ENCODE data around the gene RNF130.
"Not testable (repeated sequence)": the region's sequence is repeated elsewhere in the genome, so short reads cannot be mapped to it uniquely, and the experiment has no call there.

The RNF130 gene

DNA sequence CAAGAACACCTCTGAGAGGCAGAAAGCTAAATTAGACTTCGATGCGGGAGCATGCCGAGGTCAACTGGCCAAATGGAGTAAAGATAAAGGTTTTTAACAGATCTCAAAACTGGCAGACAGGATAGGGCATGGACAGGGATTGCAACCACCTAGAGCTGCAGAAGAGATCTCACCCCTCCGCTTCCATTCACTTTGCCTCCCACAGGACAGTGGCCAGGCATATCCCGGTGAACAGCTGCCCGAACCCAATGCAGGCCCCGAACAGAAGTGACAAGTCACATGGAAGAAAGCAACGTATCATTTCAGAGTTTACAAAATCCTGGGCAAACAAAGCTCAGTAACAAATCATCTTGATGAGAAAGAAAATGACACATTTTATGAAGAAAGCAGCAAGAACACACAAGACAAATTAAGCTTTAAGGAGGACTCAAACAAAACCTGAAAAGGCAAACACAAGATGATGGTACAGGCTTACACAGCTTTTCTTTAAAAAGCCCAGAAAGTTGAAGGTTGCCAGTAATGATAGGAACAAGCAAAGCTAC lies 18.4 kb downstream of the RNF130 start:
- DNase-seq: no peak

DNA sequence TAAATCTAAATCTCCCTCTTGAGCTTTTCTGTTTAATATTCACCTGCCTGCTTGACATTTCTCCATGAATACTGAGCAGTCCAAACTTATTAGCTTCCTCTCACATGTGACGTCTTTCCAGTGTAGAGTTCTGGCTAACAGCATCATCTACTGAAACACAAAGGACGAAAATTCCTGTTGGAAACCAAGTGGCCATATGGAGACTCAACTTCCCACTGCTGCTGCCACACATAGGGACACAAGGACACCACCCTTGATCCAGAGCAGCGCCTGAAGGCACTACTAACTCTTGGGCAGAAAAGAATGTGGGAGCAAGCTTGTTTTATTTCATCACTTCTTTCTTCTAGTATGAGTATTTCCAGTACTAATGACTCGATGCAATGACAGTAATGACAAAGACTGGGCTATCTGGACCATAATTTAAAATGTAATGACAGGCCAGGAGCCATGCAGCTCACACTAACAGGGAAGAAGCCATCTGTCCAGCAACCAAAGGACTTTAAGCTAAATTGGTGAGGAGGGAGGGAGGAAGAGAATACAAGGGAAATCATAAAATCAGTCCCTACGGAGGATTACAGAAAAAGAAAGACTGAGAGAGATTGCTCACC lies 19.2 kb downstream of the RNF130 start:
- no peak for DNase-seq

- no peak for DNase-seq
Measured at GRCh38 chr5:180050121-180050940, 21.2 kb downstream of the RNF130 start.

GRCh38 chr5:180049185-180049548 lies 22.4 kb downstream of the RNF130 start:
- DNase-seq: no peak

GRCh38 chr5:180047667-180048066 lies 23.9 kb downstream of the RNF130 start:
- no peak for DNase-seq

- no peak for DNase-seq
Measured at GRCh38 chr5:180046656-180047055, 24.9 kb downstream of the RNF130 start.

DNA sequence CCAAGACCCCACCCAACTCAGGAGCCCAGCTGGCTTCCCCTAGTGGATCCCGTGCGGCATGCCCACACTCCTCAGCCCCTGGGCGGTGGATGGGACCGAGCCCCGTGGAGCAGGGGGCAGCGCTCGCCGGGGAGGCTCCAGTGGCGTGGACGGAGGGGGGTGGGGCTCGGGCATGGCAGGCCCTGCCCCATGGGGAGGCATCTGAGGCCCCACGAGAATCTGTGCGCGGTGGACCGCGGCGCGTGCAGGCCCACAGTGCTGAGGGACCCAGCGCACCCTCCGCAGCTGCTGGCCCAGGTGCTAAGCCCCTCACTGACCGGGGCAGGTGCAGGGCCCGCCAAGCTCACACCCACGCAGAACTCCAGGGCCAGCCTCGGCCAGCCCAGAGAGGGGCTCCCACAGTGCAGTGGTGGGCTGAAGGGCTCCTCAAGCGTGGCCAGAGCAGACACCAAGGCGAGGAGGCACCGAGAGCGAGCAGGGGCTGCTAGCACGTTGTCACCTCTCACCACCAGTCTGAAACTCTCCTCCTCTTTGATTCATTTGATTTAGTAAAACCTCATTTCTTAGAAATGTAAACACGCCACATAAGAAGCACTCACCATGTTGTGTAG lies 25.6 kb downstream of the RNF130 start:
- no peak for DNase-seq

- no peak for DNase-seq
Measured at GRCh38 chr5:180043377-180043776, 28.2 kb downstream of the RNF130 start.

GRCh38 chr5:180041301-180042274 lies 30.0 kb downstream of the RNF130 start:
- DNase-seq: no peak

GRCh38 chr5:180040287-180041214 lies 31.0 kb downstream of the RNF130 start:
- no peak for DNase-seq

GRCh38 chr5:180035206-180035931 lies 36.2 kb downstream of the RNF130 start:
- DNase-seq: no peak

GRCh38 chr5:180034564-180034963 lies 37.0 kb downstream of the RNF130 start:
- no peak for DNase-seq

- DNase-seq: no peak
Measured at GRCh38 chr5:180027459-180028089, 44.0 kb downstream of the RNF130 start.

- DNase-seq: no peak
Measured at GRCh38 chr5:180026734-180027458, 44.7 kb downstream of the RNF130 start.

DNA sequence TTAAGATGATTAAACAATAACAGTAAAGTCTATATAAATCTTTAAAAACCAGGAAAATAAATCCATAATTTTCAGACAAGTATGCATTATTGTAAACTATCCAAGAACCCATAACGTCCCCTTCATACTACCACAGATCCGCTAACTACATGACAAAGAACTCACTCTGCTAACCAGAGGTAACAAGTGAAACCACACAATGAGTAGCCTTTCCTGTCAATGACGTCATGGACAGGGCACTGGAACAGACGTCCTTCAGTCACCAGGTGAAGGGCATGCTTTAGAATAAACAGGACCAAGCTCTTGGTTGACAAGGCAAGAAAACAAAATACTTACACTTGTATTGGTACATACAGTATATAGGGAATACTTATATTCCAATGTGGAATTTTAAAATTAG lies 45.2 kb downstream of the RNF130 start:
- peak; percentile 73 for DNase-seq

DNA sequence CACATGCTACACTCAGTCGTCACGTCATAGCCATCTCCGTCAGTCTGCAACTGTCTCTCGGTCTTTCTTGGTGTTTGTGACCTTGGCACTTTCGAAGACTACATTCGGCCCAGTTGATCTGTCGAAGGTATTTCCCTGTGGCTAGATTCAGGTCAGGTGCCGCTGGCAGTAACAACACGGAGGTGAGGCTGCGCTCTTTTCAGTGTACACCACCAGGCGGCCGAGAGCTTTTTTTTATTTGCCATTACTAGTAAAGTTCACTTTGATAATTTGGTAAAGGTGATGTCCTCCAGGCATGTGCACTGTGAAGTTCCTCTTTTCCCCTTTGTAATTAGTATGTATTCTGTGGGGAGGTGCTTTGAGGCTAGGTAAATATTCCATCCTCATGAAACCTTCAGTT lies 49.7 kb downstream of the RNF130 start:
- DNase-seq: no peak

DNA sequence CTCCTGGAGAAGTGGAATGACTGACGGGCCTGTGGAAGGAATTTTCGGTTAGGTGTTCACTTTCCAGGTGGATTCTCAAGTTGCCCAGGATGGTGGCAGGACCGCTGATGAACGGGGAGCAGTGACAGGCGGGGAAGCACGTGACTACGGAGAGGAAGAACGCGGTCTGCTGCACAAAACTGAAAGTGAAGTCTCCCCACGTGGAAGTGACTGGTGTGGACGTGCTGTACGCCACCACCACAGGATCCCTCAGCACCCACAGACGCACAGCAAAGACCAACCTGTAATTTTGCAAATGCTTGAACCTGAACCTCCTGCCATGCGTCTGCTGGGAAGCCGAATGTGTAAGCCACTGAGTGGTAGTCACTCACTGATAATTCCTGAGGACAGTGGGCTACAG lies 51.4 kb downstream of the RNF130 start:
- no peak for DNase-seq

- DNase-seq: no peak
Measured at GRCh38 chr5:180018347-180019060, 53.1 kb downstream of the RNF130 start.

GRCh38 chr5:180015523-180015922 lies 56.0 kb downstream of the RNF130 start:
- not testable (repeated sequence) for DNase-seq

Data from islet precursor cell (in vitro differentiated cells).